ENCODE measurements around the gene SAA1.

- TF ChIP-seq, protein P1, sequence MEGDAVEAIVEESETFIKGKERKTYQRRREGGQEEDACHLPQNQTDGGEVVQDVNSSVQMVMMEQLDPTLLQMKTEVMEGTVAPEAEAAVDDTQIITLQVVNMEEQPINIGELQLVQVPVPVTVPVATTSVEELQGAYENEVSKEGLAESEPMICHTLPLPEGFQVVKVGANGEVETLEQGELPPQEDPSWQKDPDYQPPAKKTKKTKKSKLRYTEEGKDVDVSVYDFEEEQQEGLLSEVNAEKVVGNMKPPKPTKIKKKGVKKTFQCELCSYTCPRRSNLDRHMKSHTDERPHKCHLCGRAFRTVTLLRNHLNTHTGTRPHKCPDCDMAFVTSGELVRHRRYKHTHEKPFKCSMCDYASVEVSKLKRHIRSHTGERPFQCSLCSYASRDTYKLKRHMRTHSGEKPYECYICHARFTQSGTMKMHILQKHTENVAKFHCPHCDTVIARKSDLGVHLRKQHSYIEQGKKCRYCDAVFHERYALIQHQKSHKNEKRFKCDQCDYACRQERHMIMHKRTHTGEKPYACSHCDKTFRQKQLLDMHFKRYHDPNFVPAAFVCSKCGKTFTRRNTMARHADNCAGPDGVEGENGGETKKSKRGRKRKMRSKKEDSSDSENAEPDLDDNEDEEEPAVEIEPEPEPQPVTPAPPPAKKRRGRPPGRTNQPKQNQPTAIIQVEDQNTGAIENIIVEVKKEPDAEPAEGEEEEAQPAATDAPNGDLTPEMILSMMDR (IDR thresholded peaks at IDR 0.05; ENCODE audit: insufficient read depth, low read length, poor library complexity, severe bottlenecking) = no peak
- TF ChIP-seq EZH2phosphoT487 (conservative IDR thresholded peaks at IDR 0.05; ENCODE audit: low read length) = no peak
Measured at GRCh38 chr11:18270102-18270501, 4.0 kb downstream of the SAA1 start.
